Measurements from ENCODE around the gene KIT.

DNA sequence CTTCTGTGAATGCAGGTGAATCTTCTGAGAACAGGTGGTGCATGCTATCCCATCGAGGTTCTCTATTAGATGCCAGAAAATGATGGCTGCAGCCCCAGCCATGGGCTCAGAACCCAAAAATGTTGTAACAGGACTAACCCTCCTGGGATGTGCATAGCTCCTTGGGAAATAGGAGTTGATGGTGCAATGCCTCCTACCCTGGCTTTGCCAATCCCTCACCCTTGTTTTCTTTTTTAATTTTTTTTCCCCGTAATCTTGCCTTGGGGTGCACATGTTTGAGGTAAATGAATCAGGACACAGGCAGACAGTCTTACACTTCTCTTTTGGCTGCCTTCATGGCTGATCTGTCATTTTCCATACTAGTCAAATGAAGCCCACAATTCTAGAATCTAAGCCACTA, 96.6 kb downstream of the KIT start:
- TF ChIP-seq, protein P1, sequence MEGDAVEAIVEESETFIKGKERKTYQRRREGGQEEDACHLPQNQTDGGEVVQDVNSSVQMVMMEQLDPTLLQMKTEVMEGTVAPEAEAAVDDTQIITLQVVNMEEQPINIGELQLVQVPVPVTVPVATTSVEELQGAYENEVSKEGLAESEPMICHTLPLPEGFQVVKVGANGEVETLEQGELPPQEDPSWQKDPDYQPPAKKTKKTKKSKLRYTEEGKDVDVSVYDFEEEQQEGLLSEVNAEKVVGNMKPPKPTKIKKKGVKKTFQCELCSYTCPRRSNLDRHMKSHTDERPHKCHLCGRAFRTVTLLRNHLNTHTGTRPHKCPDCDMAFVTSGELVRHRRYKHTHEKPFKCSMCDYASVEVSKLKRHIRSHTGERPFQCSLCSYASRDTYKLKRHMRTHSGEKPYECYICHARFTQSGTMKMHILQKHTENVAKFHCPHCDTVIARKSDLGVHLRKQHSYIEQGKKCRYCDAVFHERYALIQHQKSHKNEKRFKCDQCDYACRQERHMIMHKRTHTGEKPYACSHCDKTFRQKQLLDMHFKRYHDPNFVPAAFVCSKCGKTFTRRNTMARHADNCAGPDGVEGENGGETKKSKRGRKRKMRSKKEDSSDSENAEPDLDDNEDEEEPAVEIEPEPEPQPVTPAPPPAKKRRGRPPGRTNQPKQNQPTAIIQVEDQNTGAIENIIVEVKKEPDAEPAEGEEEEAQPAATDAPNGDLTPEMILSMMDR (IDR thresholded peaks at IDR 0.05): no peak
- no peak for TF ChIP-seq POLR2A (IDR thresholded peaks at IDR 0.05)
- TF ChIP-seq EP300 (IDR thresholded peaks at IDR 0.05): no peak
